HS-27A (cell line): ENCODE measurements around the gene FTSJ3.
A peak's percentile ranks its signal among the peaks of the same experiment; 100 is the strongest.
"Not testable (repeated sequence)": the region's sequence is repeated elsewhere in the genome, so short reads cannot be mapped to it uniquely, and the experiment has no call there.

Experiments
- DNase-seq: peaks from one replicate; pipeline ENCODE4 v3.0.0-alpha.2; 2012; ENCODE audit warnings: low read depth, missing footprints

Gene FTSJ3

DNA sequence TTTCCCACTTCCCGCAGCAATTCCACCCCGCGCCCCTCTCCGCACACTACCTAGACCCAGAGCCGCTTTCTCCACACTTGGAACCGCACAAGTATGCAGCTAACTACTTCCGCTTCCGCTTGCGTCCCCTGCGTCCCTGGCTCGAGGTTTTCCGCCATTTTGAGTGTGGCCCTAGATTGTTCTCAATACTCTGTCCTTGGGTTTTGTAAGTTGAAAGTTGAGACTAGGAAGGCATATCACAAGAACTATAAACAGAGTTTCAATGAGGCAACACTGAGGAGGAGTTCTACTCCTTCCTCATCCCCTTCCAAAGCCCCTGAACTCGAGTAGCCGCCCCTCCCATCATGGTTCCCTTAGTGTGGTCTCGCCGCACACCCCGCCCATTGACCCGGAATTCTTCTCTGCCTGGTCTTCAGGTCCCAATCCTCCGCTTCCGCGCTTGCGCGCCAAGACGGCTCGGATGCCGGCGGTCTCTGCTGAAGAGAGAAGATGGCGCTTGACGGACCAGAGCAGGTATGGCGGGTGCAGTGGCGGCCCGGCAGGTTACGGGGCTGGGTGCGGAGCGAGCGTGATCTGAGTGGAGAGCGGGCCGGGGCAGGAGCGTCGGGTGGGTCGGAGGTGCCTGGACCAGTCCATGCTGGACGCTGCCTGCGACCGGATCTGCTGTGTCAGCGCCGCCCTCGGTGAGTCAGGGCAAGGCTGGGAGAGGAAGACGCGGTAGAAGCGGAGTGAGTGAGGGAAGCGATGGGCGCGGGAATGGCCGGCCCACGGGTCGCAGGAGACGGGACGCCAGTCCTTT lies at the start of gene FTSJ3, which contains the start of gene PSMC5:
Gene FTSJ3 (minus strand): TSS at position 662 of the 799 bp plus-strand sequence. CDS start 761 bp downstream, outside the sequence.
Gene PSMC5 (plus strand): TSS at position 430 of the 799 bp plus-strand sequence. CDS start 60 bp downstream, at position 490.
- DNase-seq: peak; percentile 80

DNA sequence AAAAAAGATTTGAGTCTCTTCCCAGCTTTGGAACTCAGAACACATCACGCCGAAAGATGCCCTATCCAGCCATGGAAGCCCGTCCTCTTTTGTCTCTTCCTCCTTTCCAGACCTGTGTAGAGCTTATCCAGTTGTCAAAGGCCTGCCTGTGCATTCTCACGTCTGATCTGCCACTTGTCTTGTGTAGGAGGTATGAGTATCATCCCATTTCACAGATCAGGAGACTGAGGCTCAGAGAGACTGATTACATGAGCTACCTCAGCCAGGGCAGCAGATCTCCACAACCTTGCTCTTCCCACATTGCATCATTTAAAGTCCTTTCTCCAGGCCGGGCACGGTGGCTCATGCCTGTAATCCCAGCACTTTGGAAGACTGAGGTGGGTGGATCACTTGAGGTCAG lies 47.2 kb upstream of the FTSJ3 start:
- not testable (repeated sequence) for DNase-seq

- not testable (repeated sequence) for DNase-seq
Measured at GRCh38 chr17:63874061-63874626, 46.7 kb upstream of the FTSJ3 start.

GRCh38 chr17:63873577-63873976 lies 46.1 kb upstream of the FTSJ3 start, which contains the start of gene CSH2:
Gene CSH2, minus strand, starts transcription at chr17:63873677. Its CDS starts 63 bp downstream, at chr17:63873614.
- not testable (repeated sequence) for DNase-seq

DNA sequence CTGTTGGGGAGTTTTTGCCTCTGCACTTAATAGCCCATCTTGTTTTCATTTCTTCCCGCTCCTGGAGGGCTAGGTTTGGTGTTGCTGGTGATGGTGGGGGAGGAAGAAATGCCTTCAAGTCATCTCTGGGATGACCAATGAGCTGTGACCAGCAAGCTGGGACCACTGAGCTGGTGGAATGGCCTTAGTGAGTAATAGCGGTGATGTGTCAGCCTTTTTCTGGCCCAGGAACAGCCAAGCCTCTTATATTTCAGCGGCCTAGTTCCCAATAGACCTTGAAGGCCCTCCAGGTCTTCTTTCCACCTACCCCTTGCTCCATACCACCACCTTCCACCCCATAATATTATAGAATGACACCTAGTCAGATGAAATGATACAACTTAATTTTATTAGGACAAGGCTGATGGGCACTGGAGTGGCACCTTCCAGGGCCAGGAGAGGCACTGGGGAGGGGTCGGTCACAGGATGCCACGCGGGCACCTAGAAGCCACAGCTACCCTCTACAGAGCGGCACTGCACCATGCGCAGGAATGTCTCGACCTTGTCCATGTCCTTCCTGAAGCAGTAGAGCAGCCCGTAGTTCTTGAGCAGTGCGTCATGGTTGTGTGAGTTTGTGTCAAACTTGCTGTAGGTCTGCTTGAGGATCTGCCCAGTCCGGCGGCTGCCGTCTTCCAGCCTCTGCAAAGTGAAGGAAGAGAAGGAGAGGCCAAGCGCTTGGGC lies 44.3 kb upstream of the FTSJ3 start:
- DNase-seq: not testable (repeated sequence)

- DNase-seq: not testable (repeated sequence)
Measured at GRCh38 chr17:63870292-63870665, 42.8 kb upstream of the FTSJ3 start.

DNA sequence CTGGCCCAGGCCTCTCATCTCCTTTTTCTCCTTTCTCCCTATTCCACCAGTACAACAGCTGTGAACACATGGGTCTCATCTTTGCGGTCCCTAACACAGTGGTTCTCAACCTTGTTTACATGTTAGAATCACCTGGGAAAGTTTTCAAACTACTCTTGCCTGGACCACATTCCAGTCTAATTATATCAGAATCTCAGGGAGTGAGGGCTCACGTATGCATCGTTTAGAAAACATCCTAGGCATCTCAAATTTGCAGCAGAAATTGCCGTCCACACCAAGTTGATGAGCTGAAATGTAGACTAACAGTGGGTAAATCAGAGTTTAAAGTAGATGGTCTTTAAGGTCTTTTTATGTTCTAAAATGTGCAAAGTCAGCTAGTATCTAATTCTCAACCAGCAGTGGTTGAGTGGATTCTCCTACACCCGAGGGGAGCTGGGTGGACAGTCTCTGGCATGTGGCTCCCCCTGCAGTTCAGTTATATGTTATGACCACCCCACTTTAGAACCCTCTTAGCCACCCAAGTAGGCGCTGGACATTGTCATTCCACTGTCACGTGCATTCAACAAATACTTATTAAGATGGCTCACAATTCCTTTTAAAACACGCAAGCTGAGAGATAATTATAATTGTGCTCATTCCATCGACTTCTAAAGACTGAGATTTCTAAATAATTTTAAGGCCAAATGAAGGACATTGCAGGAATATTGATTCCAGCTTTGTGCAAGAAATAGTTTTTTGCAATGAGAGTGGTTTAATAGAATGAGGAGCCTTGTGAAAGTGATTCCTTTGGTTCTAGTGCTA lies 42.2 kb upstream of the FTSJ3 start:
- not testable (repeated sequence) for DNase-seq

- DNase-seq: not testable (repeated sequence)
Measured at GRCh38 chr17:63866625-63867024, 39.2 kb upstream of the FTSJ3 start.

DNA sequence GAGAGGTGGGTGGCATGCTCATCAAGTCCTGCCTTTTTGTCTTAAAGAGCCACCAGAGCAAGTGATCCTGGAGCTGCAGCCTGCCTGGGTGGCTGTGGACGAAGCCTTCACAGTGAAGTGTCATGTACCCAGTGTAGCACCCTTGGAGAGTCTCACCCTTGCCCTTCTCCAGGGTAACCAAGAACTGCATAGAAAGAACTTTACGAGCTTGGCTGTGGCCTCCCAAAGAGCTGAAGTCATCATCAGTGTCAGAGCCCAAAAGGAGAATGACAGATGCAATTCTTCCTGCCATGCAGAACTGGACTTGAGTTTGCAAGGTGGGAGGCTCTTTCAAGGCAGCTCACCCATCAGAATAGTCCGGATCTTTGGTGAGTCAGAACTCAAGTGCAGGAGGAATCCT lies 31.8 kb upstream of the FTSJ3 start:
- no peak for DNase-seq

DNA sequence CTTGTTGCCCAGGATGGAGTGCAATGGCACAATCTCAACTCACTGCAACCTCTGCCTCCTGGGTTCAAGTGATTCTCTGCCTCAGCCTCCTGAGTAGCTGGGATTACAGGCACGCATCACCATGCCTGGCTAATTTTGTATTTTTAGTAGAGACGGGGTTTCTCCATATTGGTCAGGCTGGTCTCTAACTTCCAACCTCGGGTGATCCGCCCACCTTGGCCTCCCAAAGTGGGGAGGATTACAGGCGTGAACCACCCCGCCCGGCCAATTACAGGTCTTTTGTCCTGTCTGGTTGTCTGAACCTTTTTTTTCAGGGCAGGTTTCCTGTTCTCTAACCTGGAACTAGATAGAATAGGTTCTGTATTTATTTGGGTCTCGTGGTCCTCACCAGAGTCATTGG lies 29.0 kb upstream of the FTSJ3 start:
- DNase-seq: not testable (repeated sequence)

DNA sequence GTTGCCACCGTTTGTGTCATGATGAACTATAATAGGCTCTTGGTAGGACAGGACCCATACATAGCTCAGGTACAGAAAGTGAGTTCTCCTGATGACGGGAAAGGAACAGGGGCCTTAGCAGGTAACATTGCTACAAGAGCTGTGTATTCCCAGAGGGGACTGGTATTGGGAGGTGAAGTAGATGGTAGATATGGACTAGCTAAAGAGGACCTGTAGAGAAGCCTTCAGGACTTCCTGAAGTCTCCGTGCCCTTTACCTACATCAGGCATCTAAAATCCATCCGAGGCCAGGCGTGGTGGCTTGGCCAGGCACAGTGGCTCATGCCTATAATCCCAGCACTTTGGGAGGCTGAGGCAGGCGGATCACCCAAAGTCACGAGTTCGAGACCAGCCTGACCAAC lies 27.7 kb upstream of the FTSJ3 start:
- no peak for DNase-seq

DNA sequence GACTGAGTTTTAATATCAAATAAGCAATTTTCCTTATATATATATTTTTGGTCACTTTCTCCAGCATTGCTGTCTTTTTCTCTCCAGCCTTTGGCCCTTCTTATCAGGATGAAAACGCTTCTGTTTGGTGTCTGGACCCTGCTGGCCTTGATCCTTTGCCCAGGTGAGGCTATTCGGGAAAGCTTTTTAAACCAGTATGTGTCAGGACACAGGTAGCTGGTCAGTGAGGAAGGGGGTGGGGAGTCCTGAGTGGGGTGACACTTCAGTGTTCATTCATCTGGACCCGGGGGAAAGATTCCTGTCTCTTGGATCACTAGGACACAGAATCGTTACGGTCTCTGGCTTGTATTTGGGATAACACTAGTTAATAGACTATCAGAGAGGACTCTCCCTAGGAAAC lies 27.2 kb upstream of the FTSJ3 start:
- no peak for DNase-seq

- DNase-seq: no peak
Measured at GRCh38 chr17:63853260-63853659, 25.8 kb upstream of the FTSJ3 start.

- no peak for DNase-seq
Measured at GRCh38 chr17:63850401-63850800, 22.9 kb upstream of the FTSJ3 start.

GRCh38 chr17:63848834-63849689 lies 21.6 kb upstream of the FTSJ3 start:
- DNase-seq: no peak

- DNase-seq: no peak
Measured at GRCh38 chr17:63847525-63848249, 20.2 kb upstream of the FTSJ3 start.

- DNase-seq: no peak
Measured at GRCh38 chr17:63845509-63845908, 18.0 kb upstream of the FTSJ3 start.

- no peak for DNase-seq
Measured at GRCh38 chr17:63843910-63844677, 16.6 kb upstream of the FTSJ3 start.

DNA sequence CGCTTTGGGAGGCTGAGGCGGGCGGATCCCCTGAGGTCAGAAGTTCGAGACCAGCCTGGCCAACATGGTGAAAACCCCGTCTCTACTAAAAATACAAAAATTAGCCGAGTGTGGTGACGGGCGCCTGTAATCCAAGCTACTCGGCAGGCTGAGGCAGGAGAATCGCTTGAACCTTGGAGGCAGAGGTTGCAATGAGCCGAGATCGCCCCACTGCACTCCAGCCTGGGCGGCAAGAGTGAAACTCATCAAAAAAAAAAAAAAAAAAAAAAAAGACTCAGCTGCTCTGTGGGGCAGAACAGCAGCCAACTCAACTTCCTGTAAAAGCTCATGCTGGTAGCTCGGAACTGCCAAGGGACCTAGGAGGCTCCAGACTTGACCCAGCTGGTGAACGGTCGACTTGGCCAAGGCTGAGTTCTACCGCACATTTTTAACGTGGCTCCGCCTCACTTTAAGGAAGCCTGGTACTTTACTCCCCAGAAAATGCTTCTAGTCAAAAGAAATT lies 16.0 kb upstream of the FTSJ3 start:
- not testable (repeated sequence) for DNase-seq
